Hepatocyte (in vitro differentiated cells): Measurements from ENCODE around the gene QRICH2.

Experiments
- EZH2 ChIP-seq: fragments of 200-600 bp; sonication (generic); IDR thresholded peaks from 2 replicates; pipeline ENCODE4 v1.6.1; 2016; ENCODE audit warnings: antibody characterized with exemption, mild to moderate bottlenecking, borderline replicate concordance
- EZH2phosphoT487 ChIP-seq: fragments of 200-600 bp; sonication (generic); IDR thresholded peaks from one replicate; pipeline ENCODE4 v1.6.1; 2018; ENCODE audit warnings: antibody characterized with exemption, mild to moderate bottlenecking, low read depth, moderate library complexity; ENCODE audit not compliant: unreplicated experiment, severe bottlenecking
- TF ChIP-seq, protein P1 (sequence below): fragments of 200-600 bp; sonication (generic); IDR thresholded peaks from 2 replicates; pipeline ENCODE4 v1.5.1; 2016; ENCODE audit warnings: antibody characterized with exemption, mild to moderate bottlenecking; ENCODE audit not compliant: poor library complexity

- TF ChIP-seq, protein P1, sequence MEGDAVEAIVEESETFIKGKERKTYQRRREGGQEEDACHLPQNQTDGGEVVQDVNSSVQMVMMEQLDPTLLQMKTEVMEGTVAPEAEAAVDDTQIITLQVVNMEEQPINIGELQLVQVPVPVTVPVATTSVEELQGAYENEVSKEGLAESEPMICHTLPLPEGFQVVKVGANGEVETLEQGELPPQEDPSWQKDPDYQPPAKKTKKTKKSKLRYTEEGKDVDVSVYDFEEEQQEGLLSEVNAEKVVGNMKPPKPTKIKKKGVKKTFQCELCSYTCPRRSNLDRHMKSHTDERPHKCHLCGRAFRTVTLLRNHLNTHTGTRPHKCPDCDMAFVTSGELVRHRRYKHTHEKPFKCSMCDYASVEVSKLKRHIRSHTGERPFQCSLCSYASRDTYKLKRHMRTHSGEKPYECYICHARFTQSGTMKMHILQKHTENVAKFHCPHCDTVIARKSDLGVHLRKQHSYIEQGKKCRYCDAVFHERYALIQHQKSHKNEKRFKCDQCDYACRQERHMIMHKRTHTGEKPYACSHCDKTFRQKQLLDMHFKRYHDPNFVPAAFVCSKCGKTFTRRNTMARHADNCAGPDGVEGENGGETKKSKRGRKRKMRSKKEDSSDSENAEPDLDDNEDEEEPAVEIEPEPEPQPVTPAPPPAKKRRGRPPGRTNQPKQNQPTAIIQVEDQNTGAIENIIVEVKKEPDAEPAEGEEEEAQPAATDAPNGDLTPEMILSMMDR = no peak
- TF ChIP-seq EZH2 = no peak
- no peak for TF ChIP-seq EZH2phosphoT487
These were observed 42.3 kb downstream of the QRICH2 start for GRCh38 chr17:76265624-76266243.
